Glutamatergic neuron (in vitro differentiated cells): Measurements from ENCODE around the gene TAC3. TPM values are rescaled to one million over a fixed set of nuclear protein-coding genes. Genes with fewer than 3 reads are reported as not detected.
A peak's percentile ranks its signal among the peaks of the same experiment; 100 is the strongest.

Source experiments
- DNase-seq: peaks from one replicate; pipeline ENCODE4 v3.0.0; 2022
- H3K27ac Mint-ChIP-seq: one replicate; pipeline ENCODE4 v1.8.0; 2020; ENCODE audit warnings: mild to moderate bottlenecking, mixed read lengths, inconsistent platforms; ENCODE audit not compliant: unreplicated experiment
- H3K27me3 Mint-ChIP-seq: one replicate; pipeline ENCODE4 v1.8.0; 2020; ENCODE audit warnings: mild to moderate bottlenecking, moderate library complexity, mixed read lengths, inconsistent platforms; ENCODE audit not compliant: unreplicated experiment
- H3K36me3 Mint-ChIP-seq: one replicate; pipeline ENCODE4 v1.8.0; 2020; ENCODE audit warnings: mild to moderate bottlenecking, mixed read lengths, inconsistent platforms; ENCODE audit not compliant: unreplicated experiment
- H3K4me1 Mint-ChIP-seq: one replicate; pipeline ENCODE4 v1.8.0; 2020; ENCODE audit warnings: mild to moderate bottlenecking, low read depth, mixed read lengths, inconsistent platforms; ENCODE audit not compliant: unreplicated experiment
- H3K4me3 Mint-ChIP-seq: one replicate; pipeline ENCODE4 v1.8.0; 2020; ENCODE audit warnings: mild to moderate bottlenecking, mixed read lengths, inconsistent platforms; ENCODE audit not compliant: unreplicated experiment
- H3K9me3 Mint-ChIP-seq: one replicate; pipeline ENCODE4 v1.8.0; 2020; ENCODE audit warnings: mild to moderate bottlenecking, moderate library complexity, mixed read lengths, inconsistent platforms; ENCODE audit not compliant: unreplicated experiment
- total RNA-seq: library from RNA; stranded (reverse); fragmentation: NEBNext Ultra II Directional; extraction: Animal tissue kit (Norgen Biotek cat#: 25700); gene quantifications from one replicate; pipeline ENCODE4 v1.2.1, GENCODE V29; 2021; ENCODE audit not compliant: unreplicated experiment
- TF ChIP-seq, protein P1 (sequence below): fragments of 200-600 bp; sonication (generic); IDR thresholded peaks from one replicate; pipeline ENCODE4 v1.5.0; 2021; ENCODE audit not compliant: partially characterized antibody, unreplicated experiment

Gene TAC3
- total RNA-seq, 1 donor from 2014 or later: 0.74 TPM

DNA sequence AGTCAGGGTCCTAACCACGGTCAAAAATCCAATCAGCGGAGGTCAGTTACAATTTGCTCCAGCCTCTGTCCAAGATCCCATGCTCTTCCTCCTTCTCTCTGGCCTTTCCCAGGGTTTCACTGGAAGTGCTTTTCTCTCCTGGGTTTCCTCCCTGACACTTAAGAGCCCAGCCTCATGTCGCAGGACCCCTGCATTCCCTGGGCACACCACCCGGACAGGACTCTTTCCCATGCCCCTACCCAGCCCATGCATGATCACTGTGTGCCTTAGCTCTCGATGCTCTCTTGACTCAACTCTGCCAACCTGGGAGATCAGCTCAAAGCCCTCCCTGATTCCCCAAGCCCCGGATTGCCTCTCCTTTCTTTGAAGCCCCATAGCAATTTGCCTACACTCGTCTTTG lies 15.5 kb upstream of the TAC3 start:
- no peak overlapping the region for H3K27ac Mint-ChIP-seq
- DNase-seq: no peak
- no peaks in the 10 kb centered on the region for H3K9me3 Mint-ChIP-seq
- no peak overlapping the region for H3K4me3 Mint-ChIP-seq
- H3K27me3 Mint-ChIP-seq: no peaks in the 10 kb centered on the region
- H3K4me1 Mint-ChIP-seq: peaks cover 16% of the 10 kb centered on the region
- TF ChIP-seq, protein P1, sequence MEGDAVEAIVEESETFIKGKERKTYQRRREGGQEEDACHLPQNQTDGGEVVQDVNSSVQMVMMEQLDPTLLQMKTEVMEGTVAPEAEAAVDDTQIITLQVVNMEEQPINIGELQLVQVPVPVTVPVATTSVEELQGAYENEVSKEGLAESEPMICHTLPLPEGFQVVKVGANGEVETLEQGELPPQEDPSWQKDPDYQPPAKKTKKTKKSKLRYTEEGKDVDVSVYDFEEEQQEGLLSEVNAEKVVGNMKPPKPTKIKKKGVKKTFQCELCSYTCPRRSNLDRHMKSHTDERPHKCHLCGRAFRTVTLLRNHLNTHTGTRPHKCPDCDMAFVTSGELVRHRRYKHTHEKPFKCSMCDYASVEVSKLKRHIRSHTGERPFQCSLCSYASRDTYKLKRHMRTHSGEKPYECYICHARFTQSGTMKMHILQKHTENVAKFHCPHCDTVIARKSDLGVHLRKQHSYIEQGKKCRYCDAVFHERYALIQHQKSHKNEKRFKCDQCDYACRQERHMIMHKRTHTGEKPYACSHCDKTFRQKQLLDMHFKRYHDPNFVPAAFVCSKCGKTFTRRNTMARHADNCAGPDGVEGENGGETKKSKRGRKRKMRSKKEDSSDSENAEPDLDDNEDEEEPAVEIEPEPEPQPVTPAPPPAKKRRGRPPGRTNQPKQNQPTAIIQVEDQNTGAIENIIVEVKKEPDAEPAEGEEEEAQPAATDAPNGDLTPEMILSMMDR: no peak
- H3K36me3 Mint-ChIP-seq: no peaks in the 10 kb centered on the region

DNA sequence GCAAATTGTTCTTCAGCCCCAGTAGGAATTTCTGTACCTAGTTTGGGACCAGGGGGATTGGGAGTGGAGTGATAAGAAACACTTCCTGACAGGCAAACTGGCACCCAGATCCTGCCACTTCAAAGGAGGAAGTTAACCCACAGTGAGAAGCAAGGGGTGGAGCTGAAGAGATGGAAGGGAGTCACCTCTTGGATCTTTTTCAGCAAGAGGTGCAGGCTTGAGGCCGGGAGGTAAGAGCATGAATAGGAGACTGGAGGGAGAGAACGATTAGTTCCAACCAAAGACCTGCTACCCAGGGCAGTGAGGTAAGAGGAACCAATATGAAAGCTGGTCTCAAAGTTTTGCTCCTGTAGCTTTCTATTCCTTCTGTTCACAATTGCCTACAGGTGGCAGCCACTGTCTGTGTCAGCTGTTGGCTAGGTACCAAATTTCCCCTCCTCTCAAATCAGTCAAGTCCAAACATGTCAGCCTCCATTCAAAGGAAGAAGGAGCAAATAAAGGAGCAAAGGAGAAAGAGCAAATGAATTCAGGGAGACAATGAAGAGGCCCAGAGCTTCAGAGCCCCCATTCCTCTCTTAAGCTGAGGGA lies 14.9 kb upstream of the TAC3 start:
- H3K4me1 Mint-ChIP-seq: peaks cover 21% of the 10 kb centered on the region
- no peak for DNase-seq
- TF ChIP-seq, protein P1: no peak
- H3K27ac Mint-ChIP-seq: no peak overlapping the region
- no peaks in the 10 kb centered on the region for H3K9me3 Mint-ChIP-seq
- no peak overlapping the region for H3K4me3 Mint-ChIP-seq
- no peaks in the 10 kb centered on the region for H3K36me3 Mint-ChIP-seq
- no peaks in the 10 kb centered on the region for H3K27me3 Mint-ChIP-seq

DNA sequence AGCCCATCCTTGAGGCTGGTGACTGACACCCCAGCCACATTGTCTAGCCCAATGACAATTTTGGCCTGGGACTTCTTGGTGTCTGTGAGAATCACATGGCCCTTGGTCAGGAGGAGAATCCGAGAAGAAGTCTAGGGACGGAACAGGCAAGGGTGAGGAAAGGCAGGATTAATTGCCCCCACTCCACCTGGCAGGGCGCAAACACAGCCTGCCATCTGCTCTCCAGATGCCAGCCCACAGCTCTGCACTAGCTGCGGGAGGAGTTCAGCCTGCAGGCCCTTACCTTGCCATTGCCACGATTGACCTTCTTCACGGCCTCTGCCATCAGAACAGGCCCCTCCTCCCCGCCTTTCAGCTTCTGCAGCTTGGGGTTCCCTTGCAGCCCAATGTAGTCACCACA lies 13.1 kb upstream of the TAC3 start:
- DNase-seq: no peak
- no peak overlapping the region for H3K4me3 Mint-ChIP-seq
- TF ChIP-seq, protein P1: no peak
- peaks cover 2% of the 10 kb centered on the region for H3K27me3 Mint-ChIP-seq
- H3K9me3 Mint-ChIP-seq: no peaks in the 10 kb centered on the region
- H3K27ac Mint-ChIP-seq: no peak overlapping the region
- H3K4me1 Mint-ChIP-seq: peaks cover 21% of the 10 kb centered on the region
- H3K36me3 Mint-ChIP-seq: no peaks in the 10 kb centered on the region

DNA sequence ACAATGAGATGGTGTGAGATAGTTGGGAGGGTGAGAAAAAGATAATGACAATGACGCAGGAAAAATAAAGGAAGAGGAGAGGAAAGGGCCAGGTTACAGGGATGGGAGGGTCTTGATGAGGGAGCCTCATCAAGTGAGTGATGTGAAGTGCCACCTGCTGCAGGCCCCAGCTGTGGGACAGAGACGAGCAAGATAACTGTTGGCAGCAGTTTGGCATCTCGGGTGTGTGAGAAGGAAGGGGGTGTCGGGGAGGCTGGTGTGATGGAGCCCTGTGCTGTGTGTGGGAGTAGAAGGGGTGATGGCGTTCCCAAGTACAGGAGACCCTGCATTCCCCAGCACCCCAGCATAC lies 11.4 kb upstream of the TAC3 start:
- H3K9me3 Mint-ChIP-seq: no peaks in the 10 kb centered on the region
- peaks cover 5% of the 10 kb centered on the region for H3K27me3 Mint-ChIP-seq
- no peak for DNase-seq
- H3K4me3 Mint-ChIP-seq: no peak overlapping the region
- no peaks in the 10 kb centered on the region for H3K36me3 Mint-ChIP-seq
- peaks cover 21% of the 10 kb centered on the region for H3K4me1 Mint-ChIP-seq
- TF ChIP-seq, protein P1: no peak
- H3K27ac Mint-ChIP-seq: peak overlapping the region; percentile 5

DNA sequence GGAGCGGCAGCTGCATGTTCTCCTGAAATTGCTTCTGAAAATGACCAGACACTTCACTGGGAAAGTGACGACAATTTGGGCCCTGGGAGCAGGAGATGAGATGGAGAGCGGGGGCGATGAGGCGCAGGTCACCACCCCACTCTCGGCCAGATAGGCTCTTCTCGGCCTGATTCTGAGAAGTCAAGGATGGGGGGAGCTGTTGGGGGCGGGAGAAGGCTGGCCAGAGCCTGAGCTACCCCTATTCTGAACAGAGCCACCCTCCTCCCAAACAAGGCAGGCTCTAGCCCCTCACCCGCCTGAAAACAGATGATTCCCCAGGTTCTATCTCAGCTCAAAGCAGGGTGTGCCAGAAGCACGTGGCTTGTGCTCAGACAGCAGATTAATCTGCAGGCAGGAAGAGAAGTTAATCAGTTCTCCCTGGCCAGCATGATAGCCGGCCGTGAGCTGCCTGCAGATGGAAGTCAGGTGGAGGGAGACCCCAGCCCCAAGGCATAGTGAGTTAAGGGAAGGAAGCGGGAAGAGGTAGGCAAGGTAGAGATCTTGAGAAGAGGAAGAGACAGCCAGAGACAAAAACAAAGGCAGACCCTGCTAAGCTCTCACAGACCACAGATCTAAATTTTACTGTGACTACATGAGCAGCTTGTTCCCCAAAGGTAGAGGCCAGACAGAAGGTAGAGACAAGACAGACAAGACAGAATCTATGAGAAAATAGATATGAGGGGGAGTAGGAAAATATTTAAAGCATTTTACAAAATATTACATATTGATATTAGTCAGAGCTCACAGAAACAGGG lies 10.9 kb upstream of the TAC3 start:
- H3K36me3 Mint-ChIP-seq: no peaks in the 10 kb centered on the region
- DNase-seq: no peak
- H3K4me3 Mint-ChIP-seq: no peak overlapping the region
- H3K27ac Mint-ChIP-seq: no peak overlapping the region
- peaks cover 21% of the 10 kb centered on the region for H3K4me1 Mint-ChIP-seq
- H3K9me3 Mint-ChIP-seq: no peaks in the 10 kb centered on the region
- TF ChIP-seq, protein P1: no peak
- H3K27me3 Mint-ChIP-seq: peaks cover 5% of the 10 kb centered on the region
